Suppressor macrophage treated with lipopolysaccharide for 1 hour (primary cell): Measurements from ENCODE around the gene ARHGAP6.
"Not testable (repeated sequence)": the region's sequence is repeated elsewhere in the genome, so short reads cannot be mapped to it uniquely, and the experiment has no call there.

ENCODE experiments used
- DNase-seq, 3 donors: peaks; one replicate each; pipeline ENCODE4 v3.0.0-alpha.2; 2020 to 2022

ARHGAP6 gene

GRCh38 chrX:11135564-11136185, 530.0 kb downstream of the ARHGAP6 start:
- no peak for DNase-seq

- peak; percentile 34 to 57 (median 53) for DNase-seq
These were observed 534.6 kb downstream of the ARHGAP6 start for GRCh38 chrX:11131146-11131545.

DNA sequence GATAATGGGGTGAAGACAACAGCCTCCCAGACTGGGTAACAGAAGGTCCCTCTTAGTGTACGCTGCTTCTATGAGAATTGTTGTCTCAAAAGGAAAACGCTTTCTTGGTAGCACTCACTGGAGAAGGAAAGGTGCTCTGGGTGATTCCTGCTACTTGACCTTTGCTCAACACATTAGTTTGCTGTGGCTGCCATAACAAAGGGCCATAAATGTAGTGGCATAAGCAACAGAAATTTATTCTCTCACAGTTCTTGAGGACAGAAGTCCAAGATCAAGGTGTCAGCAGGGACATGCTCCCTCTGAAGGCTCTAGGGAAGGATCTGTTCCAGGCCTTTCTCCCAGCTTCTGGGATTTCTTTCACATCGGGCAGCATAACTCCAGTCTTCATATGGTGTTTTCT, 535.6 kb downstream of the ARHGAP6 start:
- no peak for DNase-seq

DNA sequence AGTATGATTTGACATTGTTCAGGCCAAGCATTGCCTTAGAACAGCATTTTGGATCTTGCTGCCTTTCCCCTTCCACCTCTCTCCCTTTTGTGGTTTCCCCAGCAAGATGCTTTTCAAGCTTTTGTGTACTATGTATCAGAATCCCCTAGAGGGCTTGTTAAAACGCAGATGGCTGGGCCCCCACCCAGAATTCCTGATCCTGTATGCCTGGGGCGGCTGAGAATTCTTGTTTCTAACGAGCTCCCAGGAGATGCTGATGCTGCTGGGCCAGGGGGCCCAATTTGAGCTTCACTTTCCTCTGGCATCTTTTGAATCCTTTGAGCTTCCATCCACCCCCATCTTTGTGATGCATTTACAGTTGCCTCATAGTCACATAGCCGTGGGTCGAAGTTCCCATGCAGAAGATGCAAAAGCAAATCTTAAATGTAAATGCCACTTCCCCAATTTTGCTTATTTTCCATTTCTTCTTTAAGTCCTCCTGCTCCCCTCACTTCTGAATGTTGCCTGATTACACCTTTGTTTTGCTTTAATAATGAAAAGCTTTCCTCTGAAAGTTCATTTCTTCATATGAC, 536.1 kb downstream of the ARHGAP6 start:
- peak; percentile 56 to 65 (median 57) for DNase-seq

DNA sequence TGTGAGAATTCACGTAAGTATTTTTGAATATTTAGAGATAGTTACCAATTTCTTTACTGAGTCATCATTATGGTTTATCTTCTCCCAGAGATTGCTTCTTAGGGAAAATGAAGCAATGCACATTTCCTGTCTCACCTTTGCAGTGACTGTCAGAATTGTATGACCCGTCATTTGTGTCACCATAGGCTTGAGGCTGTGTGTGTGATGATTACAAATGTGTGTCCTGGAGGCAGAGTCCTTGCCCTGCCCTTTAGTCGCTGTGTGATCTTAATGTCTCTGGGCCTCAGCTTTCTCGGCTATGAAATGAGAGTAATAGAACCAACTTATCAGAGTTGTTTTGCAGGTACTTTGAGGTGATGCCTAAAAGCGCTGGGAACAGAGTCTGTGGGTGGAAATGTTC, 540.7 kb downstream of the ARHGAP6 start:
- no peak for DNase-seq

GRCh38 chrX:11124112-11124511, 541.6 kb downstream of the ARHGAP6 start:
- DNase-seq = no peak

DNA sequence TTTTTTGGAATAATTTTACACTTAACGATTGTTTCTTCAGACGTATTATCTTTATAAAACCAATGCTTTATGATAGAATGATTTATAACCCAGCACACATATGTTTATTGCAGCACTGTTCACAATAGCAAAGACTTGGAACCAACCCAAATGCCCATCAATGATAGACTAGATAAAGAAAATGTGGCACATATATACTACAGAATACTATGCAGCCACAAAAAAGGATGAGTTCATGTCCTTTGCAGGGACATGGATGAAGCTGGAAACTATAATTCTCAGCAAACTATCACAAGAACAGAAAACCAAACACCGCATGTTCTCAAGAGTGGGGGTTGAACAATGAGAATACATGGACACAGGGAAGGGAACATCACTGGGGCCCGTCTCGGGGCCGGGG, 542.6 kb downstream of the ARHGAP6 start:
- DNase-seq = not testable (repeated sequence)

GRCh38 chrX:11119313-11119943, 546.3 kb downstream of the ARHGAP6 start:
- no peak for DNase-seq

DNA sequence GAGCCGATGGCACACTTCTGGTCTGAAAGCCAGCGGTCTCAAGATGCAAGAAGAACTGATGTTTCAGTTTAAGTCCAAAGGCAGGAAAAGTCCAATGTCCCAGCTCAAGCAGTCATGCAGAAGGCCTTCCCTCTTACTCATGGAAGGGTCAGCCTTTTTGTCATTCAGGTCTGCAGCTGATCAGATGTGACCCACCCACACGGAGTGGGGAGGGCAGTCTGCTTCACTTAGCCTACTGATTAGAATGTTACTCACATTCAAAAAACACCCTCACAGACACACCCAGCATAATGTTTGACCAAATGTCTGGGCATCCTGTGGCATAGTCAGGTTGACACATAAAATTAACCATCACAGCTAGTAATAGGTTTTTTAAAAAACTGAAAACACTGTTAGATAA, 548.0 kb downstream of the ARHGAP6 start:
- peak in 2 of 3 donors; percentile 14 to 25 for DNase-seq

DNA sequence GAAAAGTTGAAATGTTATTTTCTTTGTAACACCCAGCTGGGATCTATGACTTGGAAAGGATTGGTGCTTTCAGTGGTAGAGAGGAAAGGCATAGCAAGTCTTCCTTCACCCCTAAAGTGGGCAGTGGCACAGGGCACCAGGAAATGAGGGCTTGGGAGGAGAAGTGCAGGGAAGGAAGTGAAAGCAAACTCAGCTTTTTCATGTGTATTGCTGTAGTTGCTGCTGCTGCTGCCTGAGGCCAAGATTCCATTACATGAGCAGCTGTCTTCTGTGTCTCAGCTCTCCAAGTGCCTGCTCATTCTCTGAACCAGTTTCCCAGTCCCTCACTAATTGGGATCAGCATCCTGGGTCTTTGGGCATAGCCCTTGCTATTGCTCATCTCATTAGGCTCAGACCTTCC, 552.0 kb downstream of the ARHGAP6 start:
- peak; percentile 39 to 57 (median 43) for DNase-seq

GRCh38 chrX:11111947-11112346, 553.8 kb downstream of the ARHGAP6 start:
- no peak for DNase-seq

- peak; percentile 89 to 91 (median 91) for DNase-seq
These were observed 554.5 kb downstream of the ARHGAP6 start, which contains the start of gene HCCS for GRCh38 chrX:11111037-11111851. TSS of gene HCCS (plus strand) at chrX:11111332. CDS start at chrX:11112061, 729 bp downstream.

- DNase-seq = no peak
These were observed 555.8 kb downstream of the ARHGAP6 start for GRCh38 chrX:11109968-11110367.

- no peak for DNase-seq
These were observed 557.3 kb downstream of the ARHGAP6 start for GRCh38 chrX:11108253-11108941.

DNA sequence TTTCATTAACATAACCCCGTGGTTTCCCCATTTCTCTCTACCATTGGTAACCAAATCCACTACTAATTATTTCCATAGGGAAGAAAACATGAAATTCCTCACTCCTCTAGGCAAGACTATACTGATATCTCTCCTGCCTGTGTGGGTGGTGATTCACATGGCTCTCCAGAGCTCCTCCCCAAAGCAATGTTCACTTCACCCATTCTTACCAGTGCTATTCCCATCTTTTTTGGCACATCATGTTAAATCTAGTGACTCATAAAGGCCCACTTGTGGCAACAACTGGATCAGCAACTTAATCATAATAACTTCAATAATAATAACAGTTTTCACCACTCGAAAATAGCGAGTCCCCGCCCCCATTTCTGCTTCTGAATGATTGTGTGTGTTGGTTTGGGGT, 560.6 kb downstream of the ARHGAP6 start:
- DNase-seq = no peak

- DNase-seq = no peak
These were observed 562.0 kb downstream of the ARHGAP6 start for GRCh38 chrX:11103751-11104150.

- no peak for DNase-seq
These were observed 562.7 kb downstream of the ARHGAP6 start for GRCh38 chrX:11103006-11103405.

DNA sequence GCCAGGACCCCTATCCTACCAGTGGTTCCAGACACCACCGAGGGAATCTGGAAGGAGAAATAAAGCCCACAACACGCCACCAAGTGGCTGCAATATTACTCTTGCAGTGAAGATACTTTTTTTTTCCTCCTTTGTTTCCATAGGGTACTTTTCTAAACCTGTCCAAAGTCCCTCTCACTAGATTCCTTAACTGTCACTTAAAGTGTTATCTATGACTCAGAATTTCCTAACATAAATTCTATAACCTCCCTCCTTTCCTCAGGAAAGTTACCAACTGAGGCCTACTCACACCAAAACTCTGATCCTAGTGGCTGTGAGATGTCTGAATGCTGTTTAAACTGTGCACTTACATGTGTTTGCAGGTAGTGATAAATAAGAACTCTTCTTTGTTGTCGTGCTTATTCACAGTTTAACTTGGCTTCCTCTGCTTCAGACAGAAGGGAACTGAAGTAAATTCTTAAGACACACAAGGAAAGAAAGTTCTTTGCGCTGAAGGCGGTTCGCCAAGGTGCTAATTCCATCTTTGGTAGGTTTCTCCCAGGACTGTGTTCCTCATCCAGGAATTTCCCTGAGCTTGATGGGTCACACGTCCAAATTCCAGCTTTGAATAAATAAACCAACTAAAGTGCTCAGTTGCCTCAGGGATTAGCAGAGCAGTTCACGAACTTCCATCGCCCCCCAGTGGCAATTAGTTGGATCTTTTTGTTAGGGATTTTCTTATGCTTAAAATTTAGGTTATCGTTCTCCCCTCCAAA, 565.3 kb downstream of the ARHGAP6 start:
- peak in 1 of 3 donors; percentile 4 for DNase-seq

DNA sequence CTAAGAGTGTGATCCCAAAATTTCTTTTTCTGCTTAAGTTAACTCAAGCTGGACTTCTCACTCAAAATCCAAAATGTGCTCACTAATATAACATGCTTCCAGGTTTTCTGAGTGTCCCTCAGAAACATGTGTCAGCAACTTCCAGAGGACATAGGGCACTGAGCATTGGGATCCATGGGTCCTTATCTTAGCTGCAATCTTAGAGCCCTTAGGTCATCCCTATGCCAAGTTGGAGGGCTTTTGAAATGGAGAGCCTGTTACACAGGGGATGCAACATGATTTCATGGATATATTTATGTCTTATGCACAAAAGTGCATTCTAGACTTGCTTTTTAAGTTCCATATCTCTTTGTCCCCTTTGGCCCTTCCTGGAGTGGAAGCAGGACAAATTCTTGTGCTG, 566.3 kb downstream of the ARHGAP6 start:
- no peak for DNase-seq

DNA sequence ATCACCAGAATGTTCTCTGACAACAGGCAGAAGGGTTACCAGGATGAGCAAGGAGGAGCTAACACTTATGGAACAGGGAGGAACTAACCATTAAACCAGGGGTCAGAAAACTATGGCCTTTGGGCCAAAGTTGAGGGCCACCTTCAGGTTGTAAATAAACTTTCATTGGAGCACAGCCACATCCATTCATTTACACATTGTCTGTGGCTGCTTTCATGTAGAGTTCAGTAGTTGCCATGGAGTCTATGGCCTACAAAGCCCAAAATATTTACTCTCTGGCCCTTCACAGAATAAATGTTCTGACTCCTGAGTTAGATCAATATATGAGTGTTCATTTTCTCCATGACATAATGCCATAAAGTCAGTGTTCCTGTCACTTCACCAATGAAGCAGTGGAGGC, 567.8 kb downstream of the ARHGAP6 start:
- no peak for DNase-seq

GRCh38 chrX:11089802-11090201, 575.9 kb downstream of the ARHGAP6 start:
- no peak for DNase-seq
